ENCODE results near the gene RMRP.

GRCh38 chr9:35682520-35683315 lies 24.9 kb upstream of the RMRP start:
- TF ChIP-seq CTCF (conservative IDR thresholded peaks at IDR 0.05; ENCODE audit: low read length) (no peak), EZH2phosphoT487 (IDR thresholded peaks at IDR 0.05; ENCODE audit: borderline replicate concordance, low read depth, low read length) (no peak)
